HG03442 (cell line): ENCODE measurements around the gene SAA1.
A peak's percentile ranks its signal among the peaks of the same experiment; 100 is the strongest.

ENCODE experiments used
- ATAC-seq: cut with Tn5 transposase; IDR thresholded peaks from one replicate; pipeline ENCODE4 v1.9.1; 2021; ENCODE audit warnings: mild to moderate bottlenecking, moderate library complexity; ENCODE audit not compliant: unreplicated experiment

Gene SAA1

DNA sequence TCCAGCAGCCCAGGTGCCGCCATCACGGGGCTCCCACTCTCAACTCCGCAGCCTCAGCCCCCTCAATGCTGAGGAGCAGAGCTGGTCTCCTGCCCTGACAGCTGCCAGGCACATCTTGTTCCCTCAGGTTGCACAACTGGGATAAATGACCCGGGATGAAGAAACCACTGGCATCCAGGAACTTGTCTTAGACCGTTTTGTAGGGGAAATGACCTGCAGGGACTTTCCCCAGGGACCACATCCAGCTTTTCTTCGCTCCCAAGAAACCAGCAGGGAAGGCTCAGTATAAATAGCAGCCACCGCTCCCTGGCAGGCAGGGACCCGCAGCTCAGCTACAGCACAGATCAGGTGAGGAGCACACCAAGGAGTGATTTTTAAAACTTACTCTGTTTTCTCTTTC lies at the start of gene SAA1:
SAA1 (plus strand) TSS at position 316 of the 400 bp plus-strand sequence. CDS start 624 bp downstream, outside the sequence.
- ATAC-seq, result no peak

GRCh38 chr11:18221274-18221876 lies 44.7 kb upstream of the SAA1 start:
- no peak for ATAC-seq

DNA sequence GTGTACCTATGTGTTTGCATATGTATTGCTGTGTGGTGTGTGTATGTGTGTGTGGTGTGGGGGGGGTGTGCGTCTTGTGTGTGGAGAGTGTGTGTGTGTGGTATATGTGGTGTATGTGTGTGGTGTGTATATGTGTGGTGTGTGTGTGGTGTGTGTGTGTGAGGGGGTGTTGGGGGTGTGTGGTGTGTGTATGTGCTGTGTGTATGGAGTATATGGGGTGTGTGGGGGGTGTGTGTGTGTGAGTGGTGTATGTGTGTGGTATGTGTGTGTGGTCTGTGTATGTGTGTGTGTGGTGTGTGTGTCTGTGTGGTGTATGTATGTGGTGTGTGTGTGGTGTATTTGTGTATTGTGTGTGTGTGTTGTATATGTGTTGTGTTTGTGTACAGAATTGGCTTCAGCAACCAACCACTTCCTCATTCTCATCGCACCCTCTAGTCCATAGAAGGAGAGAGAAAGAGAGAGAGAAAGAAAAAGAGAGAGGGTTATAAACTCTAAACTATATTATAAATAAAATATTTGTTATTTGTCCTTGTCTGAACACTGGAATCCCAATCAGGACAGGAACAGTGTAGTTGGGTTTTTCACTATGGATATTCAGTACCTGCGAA lies 43.1 kb upstream of the SAA1 start:
- no peak for ATAC-seq

DNA sequence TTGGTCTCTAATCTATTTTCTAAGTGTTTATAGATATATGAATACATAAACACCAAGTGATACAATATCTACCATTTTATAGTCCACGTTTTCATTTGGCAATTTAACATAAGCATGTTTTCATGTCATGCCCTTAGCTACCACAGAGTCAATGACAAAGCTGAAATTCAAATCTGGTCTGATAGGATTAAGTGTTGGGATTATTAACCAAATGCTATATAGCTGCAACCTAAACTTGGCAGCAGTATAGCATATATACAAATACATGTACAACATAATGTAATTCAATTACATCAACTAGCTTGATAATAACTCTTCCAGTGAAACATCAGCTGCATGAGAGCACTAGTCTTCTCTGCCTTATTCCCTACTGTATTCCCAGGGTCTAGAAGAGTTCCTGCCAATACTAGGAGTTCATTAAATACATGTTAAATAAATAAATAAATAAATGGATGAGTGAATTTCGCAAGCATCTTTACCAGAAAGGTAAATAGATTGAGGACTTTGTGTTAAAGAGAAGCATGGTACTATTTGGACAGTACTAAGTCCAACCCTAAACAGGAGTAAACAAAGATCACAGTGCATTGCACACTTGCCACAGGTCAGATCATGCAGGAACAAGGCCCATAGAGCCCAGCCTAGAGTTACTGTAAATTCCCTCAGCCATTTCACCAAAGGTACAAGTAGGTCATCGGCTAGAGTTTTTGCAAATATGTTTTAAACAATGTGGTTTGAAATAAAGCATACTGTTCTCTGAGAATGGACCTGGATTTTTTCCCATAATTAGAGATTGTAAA lies 42.3 kb upstream of the SAA1 start:
- ATAC-seq, result no peak

- no peak for ATAC-seq
Measured at GRCh38 chr11:18225913-18226312, 40.2 kb upstream of the SAA1 start.

DNA sequence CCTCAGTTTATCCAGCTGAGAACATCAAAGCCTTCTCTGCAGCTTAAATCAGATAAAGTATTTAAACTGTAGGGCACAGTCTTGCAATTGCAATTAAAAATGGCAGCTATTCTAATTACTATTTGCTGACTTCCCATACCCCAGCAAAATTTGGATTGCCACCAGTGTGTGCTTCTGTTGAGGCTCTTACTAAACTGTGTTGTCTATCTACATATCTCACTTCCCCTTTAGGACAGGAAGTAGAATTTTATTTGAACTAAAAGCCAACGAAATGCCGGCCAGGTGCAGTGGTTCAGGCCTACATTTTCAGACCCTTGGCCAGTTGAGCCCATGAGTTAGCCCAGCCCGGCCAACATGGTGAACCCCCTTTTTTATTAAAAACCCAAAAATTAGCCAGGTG lies 36.6 kb upstream of the SAA1 start:
- ATAC-seq, result peak; percentile 92

DNA sequence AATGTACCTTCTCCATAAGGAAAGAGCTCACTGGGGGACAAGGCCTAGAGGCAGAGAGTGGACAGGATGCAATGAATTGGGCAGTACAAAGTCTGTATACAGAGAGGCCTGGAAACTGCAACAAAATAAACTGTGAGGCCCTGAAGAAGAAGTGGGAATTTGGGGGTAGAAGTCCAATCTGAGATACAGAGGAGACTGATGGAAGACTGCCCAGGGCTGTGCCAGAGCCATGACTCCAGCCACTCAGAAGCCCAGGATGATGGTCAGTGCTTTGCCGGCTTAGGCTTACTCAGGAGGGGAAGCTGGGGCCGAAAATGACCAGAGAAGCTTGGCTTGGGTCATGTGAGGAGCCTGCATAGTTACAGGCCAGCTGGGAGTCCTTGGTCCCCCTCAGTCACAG lies 35.2 kb upstream of the SAA1 start:
- no peak for ATAC-seq

- ATAC-seq, result no peak
Measured at GRCh38 chr11:18233912-18234311, 32.2 kb upstream of the SAA1 start.

- ATAC-seq, result no peak
Measured at GRCh38 chr11:18235394-18236334, 30.4 kb upstream of the SAA1 start.

DNA sequence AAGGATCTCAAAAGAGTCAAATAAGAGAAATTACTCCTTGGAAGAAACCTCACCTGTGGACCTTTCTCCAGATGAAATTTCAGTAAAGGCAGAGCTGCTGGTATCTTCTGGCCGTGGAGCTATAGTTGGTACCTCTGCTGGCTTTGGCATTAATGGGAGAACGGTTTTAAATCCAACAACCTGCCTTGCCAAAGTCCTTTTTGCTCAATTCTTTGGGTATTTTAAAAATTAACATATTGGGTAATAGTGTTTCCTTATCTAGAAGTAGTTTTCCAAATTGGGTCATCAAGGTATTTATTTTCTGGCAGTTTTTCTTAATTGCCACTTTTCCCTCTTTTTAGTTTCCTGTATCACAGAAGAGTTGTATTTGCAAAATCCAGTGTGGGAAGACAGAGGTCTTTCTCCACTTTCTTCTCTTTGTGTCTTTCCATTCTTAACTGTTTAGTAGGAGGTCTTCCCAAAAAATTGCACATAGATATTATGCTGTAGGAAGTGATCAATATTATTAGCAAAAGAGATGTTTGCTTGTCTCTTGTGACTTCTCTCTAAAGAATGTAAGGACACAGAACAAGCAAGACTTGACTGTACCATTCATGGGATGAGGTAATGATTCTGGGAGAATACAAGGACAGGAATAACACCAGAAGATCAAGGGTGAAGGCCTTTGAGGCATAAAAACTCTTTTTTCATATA lies 29.3 kb upstream of the SAA1 start, which contains the start of gene SAA4:
SAA4 (minus strand) TSS at position 139 of the 693 bp plus-strand sequence. CDS start 876 bp downstream, outside the sequence.
- no peak for ATAC-seq

GRCh38 chr11:18239655-18240054 lies 26.4 kb upstream of the SAA1 start:
- no peak for ATAC-seq

- no peak for ATAC-seq
Measured at GRCh38 chr11:18243783-18244362, 22.2 kb upstream of the SAA1 start.

DNA sequence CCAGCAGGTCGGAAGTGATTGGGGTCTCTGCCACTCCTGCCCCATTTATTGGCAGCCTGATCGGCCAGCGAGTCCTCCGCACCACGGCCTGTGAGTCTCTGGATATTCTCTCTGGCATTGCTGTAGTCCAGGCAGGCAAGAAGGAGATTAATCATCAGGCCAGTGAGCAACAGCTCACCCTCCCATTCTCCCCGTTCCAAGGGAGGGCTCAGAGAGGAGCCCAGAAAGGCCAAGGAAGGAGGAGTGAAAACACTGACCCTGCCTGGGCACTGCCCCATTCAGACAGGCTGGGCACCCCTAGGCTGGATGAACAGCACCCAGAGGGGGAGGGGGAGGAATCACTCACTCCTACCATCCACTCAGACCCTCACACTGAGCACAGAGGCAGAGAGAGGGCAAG lies 20.7 kb upstream of the SAA1 start:
- no peak for ATAC-seq

DNA sequence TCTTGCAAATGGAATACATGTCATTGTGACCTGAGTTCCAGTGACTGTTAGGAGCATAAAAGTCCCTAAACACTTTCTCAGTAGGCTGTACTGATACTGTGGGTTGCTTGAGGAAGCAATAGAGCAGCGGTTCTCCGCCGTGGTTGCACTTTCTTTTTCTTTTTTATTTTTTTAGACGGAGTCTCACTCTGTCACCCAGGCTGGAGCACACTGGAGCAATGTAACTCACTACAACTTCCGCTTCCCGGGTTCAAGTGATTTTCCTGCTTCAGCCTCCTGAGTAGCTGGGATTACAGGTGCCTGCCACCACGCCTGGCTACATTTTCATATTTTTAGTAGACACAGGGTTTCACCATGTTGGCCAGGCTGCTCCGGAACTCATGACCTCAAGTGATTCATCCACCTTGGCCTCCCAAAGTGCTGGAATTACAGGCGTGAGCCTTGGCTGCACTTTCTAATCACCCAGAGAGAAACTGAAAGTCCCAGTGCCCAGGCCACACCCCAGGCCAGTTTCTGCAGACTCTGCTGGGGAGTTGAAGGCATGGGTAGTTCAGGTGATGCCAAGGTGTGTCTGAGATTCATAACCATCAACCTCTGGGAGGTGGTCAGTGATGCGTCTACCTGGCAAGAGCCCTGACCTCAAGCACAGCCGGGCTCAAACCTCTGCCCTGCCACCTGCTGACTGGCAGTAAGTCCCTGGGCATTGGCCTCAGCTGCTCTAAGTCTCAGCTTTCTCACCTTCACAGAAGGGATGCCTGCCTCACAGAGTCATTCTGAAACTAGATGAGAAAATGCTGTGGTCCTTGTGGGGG lies 19.5 kb upstream of the SAA1 start:
- peak; percentile 85 for ATAC-seq

- peak; percentile 20 for ATAC-seq
Measured at GRCh38 chr11:18247191-18247581, 18.9 kb upstream of the SAA1 start.

DNA sequence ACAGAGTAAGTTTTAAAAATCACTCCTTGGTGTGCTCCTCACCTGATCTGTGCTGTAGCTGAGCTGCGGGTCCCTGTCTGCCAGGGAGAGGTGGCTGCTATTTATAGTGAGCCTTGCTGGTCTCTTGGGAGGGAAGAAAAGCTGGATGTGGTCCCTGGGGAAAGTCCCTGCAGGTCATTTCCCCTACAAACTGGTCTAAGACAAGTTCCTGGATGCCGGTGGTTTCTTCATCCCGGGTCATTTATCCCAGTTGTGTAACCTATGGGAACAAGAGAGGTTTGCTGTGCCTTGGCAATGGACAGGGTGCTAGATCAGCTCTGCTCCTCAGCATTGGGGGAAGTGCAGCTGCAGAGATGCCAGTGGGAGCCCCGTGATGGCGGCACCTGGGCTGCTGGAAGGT lies 17.5 kb upstream of the SAA1 start, which contains the start of gene SAA2:
SAA2 (minus strand) TSS at position 108 of the 400 bp plus-strand sequence. CDS start 657 bp downstream, outside the sequence.
- ATAC-seq, result no peak

DNA sequence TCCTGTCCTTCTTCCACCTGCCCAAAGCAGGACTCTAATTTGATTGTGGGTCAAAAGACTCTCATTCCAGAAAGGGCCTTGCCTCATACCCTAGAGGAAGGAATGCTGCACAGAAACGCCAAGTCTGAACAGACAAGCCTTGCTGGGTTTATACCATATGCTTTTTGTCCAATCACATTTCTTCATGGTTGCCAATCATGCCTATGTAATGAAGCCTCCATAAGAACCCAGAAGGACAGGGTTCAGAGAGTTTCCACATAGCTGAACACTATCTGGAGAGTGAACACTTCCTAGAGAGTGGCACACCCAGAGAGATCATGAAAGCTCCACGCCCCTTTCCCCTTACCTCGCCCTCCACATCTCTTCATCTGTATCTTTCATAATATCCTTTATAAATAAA lies 12.8 kb upstream of the SAA1 start:
- no peak for ATAC-seq

GRCh38 chr11:18253778-18254338 lies 12.2 kb upstream of the SAA1 start:
- ATAC-seq, result no peak
